ENCODE data around the gene DNAH2.

DNAH2 gene, protein sequence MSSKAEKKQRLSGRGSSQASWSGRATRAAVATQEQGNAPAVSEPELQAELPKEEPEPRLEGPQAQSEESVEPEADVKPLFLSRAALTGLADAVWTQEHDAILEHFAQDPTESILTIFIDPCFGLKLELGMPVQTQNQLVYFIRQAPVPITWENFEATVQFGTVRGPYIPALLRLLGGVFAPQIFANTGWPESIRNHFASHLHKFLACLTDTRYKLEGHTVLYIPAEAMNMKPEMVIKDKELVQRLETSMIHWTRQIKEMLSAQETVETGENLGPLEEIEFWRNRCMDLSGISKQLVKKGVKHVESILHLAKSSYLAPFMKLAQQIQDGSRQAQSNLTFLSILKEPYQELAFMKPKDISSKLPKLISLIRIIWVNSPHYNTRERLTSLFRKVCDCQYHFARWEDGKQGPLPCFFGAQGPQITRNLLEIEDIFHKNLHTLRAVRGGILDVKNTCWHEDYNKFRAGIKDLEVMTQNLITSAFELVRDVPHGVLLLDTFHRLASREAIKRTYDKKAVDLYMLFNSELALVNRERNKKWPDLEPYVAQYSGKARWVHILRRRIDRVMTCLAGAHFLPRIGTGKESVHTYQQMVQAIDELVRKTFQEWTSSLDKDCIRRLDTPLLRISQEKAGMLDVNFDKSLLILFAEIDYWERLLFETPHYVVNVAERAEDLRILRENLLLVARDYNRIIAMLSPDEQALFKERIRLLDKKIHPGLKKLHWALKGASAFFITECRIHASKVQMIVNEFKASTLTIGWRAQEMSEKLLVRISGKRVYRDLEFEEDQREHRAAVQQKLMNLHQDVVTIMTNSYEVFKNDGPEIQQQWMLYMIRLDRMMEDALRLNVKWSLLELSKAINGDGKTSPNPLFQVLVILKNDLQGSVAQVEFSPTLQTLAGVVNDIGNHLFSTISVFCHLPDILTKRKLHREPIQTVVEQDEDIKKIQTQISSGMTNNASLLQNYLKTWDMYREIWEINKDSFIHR (N-terminal part only)

DNA sequence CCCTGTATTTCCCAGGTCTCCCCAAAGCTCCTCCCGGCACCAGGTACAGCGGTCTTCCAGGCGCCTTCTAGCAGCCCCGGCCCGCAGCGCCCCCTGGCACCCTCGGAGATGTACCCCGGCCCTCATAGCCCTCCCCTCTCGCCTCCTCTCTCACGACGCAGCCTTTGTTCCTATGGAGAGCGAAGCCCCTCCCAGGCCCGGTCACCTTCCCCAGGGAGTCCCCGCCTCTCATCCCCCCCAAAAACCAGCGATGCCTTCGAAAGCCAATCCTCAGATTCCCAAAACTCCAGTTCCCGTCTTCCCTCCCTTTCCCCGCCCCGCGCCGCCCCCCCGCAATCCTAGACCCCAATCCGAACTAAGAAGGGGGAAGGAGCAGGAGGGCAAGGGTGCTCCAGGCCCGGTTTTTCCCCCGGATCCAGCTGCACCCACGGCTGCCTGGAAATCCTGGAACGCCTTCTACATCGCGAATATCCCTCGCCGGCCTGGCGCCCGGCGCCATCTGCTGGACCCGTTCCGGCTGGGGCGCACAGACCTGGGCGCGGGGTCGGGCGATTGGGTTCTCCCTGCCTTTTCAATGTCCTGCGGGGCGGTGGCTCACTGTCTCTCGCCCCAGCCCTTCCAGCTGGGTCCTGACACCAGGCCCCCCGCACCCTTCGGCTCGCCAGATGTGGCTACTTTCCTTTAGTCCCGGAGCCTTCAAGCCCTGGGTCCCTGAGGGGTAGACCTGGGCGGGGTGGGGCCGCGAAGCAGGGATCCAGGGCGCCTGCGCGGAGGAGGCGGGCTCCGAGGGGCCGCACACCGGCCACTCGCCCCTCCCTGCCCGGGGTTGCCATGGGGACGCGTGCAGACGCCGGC is at the start of gene DNAH2:
Gene DNAH2, plus strand, starts transcription at position 844 of the 855 bp plus-strand sequence. CDS start 1,991 bp downstream, outside the sequence.
- peak; percentile 8 to 28 for DNase-seq

DNA sequence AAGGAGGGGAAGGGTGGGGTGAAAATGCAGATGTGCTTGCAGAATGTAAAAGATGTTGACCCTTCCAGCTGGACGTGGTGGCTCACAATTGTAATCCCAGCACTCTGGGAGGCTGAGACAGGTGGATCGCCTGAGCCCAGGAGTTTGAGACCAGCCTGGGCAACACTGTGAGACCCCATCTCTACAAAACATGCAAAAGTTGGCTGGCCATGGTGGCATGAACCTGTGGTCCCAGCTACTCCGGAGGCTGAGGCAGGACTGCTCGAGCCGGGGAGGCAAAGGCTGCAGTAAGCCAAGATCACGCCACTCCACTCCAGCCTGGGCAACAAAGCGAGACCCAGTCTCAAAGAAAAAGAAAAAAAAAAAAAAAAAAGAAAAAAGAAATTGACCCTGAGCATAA is 49.1 kb upstream of the DNAH2 start:
- DNase-seq, result no peak

DNA sequence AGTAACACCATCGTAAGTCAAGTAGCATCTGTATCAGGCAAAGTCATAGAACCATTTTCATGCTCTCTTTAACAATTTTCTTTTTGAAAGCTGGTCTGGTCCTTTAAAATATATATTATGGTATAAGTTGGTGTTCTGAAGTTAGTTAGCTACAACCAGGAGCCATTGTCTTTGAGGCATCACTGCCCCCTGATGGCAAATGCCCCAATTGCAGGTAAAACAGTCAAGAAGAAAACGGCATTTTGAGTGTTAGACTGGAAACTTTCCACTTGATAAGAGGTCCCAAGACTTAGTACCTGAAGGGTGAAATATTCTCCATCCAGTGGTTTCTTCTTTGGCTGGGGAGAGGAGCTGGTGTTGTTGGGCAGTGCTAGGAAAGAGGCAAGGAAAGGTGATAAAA is 44.3 kb upstream of the DNAH2 start:
- peak; percentile 21 to 49 for DNase-seq

DNA sequence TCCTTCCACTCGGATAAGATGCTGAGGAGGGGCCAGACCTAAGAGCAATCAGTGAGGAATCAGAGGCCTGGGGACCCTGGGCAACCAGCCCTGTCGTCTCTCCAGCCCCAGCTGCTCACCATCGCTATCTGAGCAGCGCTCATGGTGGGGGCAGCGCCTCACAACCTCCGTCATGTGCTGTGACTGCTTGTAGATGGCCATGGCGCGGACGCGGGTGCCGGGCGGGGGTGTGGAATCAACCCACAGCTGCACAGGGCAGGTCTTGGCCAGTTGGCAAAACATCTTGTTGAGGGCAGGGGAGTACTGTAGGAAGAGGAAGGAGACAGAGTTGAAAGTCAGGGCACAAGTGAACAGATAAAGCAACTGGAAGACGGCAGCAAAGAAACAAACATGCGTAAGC is 42.6 kb upstream of the DNAH2 start:
- DNase-seq, result no peak

DNA sequence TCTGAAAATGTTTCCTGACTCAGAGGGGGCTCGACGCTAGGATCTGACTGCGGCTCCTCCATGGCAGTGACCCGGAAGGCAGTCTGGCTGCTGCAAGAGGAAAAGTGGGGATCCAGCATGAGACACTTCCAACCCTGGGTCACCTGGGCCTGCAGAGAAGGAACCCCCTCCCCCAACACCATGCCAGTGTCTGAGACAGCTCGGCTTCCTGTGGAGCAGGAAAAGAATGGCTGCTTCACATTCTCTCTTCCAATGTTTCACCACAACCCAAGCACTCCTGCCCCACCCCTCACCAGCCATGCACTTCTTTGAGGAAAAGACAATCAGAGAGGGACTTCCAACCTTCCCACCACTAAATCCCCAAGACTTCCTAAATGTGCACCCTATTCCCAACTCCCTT is 41.0 kb upstream of the DNAH2 start:
- no peak for DNase-seq

DNA sequence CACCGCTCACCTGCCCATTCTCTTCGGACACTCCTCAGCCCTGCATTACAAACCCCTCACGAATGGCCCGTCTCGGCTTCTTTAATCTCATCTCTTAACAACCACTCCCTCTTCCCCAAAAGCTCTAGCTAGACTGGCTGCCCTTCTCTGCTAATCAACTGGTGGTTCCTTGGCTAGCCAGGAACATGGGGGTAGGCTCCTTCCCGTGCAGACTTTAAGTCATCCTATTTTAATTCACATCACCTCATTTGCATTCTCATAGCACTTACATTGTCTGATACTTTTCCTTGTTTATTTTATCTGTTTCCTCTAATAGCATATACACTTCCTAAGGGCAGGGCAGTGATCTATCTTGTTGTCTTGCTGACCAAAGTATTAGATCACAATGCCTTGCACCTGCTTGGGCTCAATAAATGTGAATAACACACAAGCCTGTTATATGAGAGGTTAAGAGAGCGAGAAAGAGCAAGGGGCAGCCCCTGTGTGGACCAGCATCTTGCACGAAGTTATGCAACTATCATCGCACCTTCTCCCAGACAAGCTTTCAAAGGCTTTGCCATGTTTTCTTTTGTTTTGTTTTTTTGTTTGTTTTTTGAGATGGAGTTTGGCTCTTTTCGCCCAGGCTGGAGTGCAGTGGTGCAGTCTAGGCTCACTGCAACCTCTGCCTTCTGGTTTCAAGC is 40.0 kb upstream of the DNAH2 start:
- no peak for DNase-seq

DNA sequence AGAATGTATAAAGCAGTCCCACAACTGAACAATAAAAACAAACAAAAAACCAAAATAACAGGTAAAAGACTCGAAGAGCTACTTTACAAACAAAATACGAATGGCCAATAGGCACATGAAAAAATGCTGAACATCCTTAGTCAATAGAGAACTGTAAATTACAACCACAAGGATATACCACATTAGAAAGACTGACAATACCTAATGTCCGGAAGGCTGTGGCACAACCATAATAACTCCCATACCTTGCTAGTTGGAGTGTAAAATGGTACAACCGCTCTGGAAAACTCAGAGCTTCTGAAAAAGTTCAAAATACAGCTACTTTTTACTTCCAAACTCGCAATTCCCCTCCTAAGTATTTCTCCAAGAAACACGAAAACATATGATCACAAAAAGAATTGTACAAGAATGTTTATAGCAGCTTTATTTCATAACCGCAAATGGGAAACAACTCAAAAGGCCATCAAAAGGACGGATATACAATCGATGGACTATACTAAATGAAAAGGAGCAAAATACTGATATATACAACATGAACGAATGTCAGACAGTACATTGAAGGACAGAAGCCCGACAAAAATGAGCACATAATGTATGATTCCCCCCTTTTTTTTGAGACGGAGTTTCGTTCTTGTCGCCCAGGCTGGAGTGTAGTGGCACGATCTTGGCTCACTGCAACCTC is 32.6 kb upstream of the DNAH2 start:
- DNase-seq, result peak in 1 of 2 donors; percentile 43

DNA sequence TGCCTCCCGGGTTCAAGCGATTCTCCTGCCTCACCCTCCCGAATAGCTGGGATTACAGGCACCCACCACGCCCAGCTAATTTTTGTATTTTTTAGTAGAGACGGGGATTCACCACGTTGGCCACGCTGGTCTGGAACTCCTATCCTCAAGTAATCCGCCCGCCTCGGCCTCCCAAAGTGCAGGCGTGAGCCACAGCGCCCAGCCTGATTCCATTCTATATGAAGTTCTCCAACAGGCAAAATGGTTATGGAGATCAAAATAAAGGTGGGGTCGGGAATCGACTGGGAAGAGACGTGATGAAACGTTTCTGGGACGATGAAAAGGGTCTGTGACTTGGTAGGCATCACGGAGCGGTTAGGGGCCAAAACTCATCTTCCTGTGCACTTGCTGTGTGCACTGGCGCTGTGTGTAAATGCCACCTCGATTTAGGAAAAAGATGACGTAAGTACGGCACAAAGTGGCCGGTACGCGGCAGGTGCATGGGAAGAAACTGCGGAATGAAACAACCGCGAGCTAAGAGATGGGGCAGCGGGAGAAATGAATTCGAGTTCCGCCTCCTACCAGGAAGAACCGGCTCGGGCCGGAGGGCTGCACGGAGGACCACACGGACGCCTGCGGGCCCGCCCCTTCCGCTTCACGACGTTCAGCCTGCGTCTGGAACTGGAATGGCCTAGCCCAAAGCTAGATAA is 31.9 kb upstream of the DNAH2 start:
- peak; percentile 90 to 92 for DNase-seq

DNA sequence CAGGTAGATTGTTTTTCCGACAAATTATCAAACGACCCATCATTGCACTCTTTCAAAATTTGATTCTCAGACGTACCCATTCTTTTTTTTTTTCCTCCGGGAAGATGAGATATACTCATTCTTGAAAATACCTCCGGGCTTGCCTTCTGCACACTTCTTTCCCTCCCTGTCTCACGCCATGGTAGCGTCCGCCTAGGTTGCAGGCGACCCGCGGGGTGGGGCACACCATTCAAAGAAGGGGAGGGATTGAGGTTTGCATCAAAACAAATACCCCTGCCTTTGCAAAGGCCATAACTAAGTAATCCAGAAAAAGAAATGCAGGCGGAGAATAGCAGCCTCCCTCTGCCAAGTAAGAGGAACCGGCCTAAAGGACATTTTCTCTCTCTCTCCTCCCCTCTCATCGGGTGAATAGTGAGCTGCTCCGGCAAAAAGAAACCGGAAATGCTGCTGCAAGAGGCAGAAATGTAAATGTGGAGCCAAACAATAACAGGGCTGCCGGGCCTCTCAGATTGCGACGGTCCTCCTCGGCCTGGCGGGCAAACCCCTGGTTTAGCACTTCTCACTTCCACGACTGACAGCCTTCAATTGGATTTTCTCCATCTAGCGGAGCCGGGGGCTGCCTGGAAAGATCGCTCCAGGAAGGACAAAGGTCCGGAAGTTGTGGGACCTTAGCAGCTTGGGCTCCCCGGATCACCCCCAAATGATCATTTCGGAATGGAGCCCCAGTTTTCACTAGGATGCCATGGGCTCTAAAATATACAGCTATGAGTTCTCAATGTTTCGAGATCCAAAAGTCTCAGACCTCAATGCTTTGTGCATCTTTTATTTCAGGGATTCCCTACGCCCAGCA is 31.1 kb upstream of the DNAH2 start:
- peak; percentile 71 to 85 for DNase-seq

DNA sequence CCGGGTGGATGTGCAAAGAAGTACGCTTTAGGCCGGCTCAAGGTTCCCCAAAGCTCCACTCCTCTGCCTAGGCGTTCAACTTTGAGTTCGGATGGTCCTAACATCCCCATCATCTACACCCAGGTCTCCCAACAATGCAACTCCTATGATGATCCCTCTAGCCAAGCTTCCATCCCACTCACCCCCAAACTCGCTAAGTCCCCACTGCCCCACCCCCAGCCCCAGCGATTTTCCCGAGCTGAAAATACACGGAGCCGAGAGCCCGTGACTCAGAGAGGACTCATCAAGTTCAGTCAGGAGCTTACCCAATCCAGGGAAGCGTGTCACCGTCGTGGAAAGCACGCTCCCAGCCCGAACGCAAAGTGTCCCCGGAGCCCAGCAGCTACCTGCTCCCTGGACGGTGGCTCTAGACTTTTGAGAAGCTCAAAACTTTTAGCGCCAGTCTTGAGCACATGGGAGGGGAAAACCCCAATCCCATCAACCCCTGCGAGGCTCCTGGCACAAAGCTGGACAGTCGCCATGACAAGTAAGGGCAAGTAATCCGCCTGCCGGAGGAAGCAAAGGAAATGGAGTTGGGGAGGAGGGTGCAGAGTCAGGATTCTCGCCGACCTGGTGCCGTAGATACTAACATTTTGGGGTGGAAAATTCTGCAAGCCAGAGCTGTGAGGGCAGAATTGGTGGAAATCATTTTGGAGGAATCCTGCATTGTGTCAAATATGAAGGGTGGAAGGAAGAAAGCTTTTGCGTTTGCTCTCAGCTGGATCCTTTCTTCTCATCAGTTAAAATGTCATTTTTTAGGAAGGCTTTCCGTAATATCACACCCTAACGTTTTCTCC is 30.3 kb upstream of the DNAH2 start, which contains the start of gene TP53:
Gene TP53, minus strand, starts transcription at position 419 of the 836 bp plus-strand sequence. CDS start 10,896 bp downstream, outside the sequence.
- peak; percentile 90 to 93 for DNase-seq

DNA sequence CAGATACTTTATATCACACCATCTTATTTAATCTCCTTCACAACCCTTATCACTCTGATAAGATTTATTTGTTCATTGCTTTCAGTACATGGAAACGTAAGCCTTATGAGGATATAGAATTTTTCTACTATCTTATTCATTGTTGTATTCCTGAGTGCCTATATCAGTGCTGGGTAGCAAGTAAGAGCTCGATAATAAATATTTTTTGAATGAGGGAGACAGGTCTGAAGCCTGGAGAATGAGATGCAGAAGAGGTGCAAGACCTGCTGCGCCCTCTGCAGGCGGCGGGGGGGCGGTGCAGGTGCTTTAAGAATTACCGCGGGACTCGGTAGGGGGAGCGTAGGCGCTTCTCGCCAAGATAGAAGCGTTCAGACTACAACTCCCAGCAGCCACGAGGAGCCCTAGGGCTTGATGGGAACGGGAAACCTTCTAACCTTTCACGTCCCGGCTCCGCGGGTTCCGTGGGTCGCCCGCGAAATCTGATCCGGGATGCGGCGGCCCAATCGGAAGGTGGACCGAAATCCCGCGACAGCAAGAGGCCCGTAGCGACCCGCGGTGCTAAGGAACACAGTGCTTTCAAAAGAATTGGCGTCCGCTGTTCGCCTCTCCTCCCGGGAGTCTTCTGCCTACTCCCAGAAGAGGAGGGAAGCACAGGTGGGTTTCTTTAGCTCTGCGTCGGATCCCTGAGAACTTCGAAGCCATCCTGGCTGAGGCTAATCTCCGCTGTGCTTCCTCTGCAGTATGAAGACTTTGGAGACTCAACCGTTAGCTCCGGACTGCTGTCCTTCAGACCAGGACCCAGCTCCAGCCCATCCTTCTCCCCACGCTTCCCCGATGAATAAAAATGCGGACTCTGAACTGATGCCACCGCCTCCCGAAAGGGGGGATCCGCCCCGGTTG is 29.4 kb upstream of the DNAH2 start, which contains the start of gene WRAP53:
Gene WRAP53, plus strand, starts transcription at position 570 of the 900 bp plus-strand sequence. Its CDS starts 172 bp downstream, at position 742.
- peak; percentile 96 to 98 for DNase-seq

DNA sequence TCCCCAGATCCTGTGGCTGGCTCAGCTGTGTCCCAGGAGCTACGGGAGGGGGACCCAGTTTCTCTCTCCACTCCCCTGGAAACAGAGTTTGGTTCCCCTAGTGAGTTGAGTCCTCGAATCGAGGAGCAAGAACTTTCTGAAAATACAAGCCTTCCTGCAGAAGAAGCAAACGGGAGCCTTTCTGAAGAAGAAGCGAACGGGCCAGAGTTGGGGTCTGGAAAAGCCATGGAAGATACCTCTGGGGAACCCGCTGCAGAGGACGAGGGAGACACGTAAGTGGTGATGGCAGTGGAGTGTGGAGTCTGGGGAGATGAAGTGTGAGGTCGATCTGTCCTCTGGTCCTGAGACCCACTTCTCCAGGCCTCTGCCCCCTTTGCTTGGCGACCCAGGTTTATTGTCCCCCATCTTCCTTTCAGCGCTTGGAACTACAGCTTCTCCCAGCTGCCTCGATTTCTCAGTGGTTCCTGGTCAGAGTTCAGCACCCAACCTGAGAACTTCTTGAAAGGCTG is 28.7 kb upstream of the DNAH2 start:
- no peak for DNase-seq

DNA sequence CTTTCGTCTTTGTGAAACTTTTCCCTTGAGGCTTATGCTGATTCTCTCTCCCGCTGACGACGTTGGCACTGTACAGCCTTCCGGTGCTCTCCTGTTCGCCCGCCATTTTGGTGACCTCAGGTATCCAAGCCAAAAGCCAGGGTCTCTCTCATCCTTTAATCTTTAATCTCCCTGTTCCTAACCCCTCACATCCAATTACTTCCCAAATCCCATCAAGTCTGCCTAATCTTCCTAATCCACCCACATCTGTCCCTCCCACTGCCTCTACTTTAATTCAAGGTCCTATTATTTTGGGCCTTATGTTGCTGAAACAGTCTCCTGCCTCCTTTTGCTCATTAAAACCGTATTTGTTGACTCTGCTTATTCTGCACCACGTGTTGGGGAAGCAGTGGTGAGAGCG is 22.0 kb upstream of the DNAH2 start:
- DNase-seq, result no peak

DNA sequence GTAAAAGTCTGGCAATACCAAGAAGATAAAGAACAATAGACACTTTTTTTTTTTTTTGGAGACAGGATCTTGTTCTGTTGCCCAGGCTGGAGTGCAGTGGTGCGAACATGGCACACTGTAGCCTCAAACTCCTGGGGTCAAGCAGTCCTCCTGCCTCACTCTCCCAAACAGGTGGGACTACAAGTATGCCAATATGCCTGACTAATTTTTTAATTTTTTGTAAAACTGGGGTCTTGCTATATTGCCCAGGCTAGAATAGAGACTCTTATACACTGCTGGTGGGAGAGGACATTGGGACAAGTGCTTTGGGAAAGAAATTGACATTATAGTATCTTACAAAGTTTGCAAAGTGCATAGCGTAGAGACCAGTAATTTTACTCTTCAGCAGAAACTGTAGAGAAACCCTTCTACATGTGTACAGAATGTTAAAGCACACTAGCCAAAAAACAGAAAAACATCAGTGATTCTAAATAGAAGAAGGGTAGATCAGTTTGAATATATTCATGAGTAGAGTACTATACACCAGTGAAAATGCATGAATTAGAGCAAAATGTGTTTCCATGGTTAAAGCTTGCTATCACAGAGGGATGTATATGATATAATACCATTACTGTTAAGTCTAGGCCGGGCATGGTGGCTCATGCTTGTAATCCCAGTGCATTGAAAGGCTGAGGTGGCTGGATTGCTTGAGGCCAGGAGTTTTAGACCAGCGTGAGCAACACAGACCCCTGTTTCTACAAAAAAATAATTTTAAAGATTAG is 19.5 kb upstream of the DNAH2 start:
- DNase-seq, result no peak

DNA sequence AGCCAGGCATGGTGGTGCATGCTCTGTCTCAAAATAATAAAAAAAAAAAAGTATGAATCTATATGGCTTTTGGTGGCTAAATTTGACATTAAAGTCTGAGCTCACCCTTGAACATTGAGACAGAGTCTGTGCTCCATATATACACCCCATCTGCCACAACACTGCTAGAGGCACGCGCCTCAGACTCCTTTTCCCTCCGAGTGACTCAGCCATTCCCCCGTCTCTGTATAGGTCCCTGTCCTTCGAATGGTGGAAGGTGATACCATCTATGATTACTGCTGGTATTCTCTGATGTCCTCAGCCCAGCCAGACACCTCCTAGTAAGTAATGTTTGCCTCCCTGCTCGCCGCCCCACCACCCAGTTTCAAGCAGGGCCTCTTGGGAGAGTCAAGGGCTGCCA is 17.0 kb upstream of the DNAH2 start:
- DNase-seq, result no peak

DNA sequence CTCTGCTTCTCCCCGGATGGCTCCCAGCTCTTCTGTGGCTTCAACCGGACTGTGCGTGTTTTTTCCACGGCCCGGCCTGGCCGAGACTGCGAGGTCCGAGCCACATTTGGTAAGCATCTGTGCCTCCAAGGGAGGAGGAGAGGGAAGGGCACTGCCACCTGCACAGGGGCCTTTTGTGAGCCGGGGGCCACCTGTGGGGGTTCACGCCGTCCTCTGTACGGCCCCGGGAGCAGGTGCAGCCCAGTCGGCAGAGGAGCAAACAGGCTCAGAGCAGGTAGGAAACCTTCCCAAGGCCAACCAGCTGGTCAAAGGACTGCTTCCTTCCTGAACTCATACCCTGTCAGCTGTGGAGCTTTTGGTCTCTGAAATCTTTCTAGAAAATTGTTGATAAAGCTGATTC is 15.9 kb upstream of the DNAH2 start:
- DNase-seq, result no peak

Data from CD4-positive, alpha-beta T cell treated with Interferon alpha-2 for 1 hour (primary cell).